Suppressor macrophage treated with lipopolysaccharide for 1 hour (primary cell): ENCODE results near the gene RBM15.

ENCODE experiments used
- DNase-seq, 3 donors: peaks; one replicate each; pipeline ENCODE4 v3.0.0-alpha.2; 2020 to 2022

RBM15 gene, protein sequence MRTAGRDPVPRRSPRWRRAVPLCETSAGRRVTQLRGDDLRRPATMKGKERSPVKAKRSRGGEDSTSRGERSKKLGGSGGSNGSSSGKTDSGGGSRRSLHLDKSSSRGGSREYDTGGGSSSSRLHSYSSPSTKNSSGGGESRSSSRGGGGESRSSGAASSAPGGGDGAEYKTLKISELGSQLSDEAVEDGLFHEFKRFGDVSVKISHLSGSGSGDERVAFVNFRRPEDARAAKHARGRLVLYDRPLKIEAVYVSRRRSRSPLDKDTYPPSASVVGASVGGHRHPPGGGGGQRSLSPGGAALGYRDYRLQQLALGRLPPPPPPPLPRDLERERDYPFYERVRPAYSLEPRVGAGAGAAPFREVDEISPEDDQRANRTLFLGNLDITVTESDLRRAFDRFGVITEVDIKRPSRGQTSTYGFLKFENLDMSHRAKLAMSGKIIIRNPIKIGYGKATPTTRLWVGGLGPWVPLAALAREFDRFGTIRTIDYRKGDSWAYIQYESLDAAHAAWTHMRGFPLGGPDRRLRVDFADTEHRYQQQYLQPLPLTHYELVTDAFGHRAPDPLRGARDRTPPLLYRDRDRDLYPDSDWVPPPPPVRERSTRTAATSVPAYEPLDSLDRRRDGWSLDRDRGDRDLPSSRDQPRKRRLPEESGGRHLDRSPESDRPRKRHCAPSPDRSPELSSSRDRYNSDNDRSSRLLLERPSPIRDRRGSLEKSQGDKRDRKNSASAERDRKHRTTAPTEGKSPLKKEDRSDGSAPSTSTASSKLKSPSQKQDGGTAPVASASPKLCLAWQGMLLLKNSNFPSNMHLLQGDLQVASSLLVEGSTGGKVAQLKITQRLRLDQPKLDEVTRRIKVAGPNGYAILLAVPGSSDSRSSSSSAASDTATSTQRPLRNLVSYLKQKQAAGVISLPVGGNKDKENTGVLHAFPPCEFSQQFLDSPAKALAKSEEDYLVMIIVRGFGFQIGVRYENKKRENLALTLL

DNA sequence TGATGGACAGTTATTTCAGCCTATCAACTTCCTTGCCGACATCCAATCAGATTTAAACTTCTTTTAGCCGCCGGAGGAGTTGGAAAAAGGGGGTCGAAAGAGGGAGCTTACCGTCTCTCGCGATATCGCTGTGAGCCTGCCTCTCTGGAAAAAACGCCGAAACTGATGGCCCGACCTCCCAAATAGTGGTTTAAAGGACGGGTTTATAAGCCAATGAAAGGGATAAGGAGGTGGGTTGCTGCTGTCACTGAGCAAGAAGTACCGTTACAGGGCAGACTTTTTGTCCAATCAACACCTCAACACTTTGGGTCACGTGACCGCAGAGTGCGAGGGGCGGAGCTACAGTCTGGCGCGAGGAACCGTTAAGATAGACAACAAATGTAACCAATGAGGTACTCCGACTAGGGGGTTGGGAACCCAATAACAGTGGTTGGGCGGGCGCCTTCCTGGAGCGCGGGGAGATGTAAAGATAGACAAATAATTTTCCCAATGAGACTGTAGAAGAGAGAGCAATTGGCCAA, at the start of gene RBM15:
Gene RBM15, plus strand, starts transcription at position 492 of the 521 bp plus-strand sequence. Its CDS starts 29 bp downstream, at position 521.
- peak; percentile 99 to 100 (median 100) for DNase-seq

DNA sequence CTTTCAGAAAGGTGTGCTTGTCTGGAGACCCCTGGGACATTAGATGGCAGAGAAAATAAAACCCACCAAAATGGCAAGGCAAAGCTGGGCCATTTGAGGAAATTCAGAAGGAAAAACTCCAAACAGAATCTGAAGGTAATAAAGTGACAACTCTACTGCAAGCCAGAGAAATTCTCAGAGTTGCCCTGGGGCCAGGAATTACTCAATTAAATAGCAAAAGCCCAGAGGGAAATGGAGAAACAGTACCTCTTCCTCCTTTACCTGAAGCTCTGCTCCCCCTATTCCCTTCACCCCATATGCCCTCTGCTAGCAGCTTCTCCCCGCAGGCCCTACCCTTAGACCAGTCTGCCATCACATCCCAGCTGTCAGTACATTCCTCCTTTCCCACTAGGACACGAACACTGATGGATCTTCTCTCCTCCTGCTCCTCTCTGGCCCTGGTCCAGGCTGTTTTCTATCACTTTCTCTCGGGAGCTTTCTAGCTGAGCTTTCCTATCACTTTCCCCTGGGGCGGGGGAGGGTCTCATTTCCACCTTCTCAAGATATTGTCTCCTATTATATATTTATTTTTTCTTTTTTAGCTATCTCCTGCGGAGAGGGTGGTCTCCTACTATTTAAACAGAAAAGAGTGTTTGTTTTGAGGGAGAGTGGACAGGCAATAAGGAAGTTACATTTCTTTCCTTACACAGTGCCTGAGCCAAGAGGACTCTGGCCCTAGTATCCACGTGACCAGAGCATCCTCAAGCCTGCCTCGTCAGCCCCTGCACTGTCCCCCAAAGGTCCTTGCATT, 47.7 kb upstream of the RBM15 start:
- no peak for DNase-seq

- peak; percentile 43 to 55 (median 54) for DNase-seq
Observed at GRCh38 chr1:110292031-110292741, 47.0 kb upstream of the RBM15 start.

- peak in 2 of 3 donors; percentile 26 to 57 for DNase-seq
Observed at GRCh38 chr1:110293601-110294104, 45.5 kb upstream of the RBM15 start.

GRCh38 chr1:110294308-110294707, 44.9 kb upstream of the RBM15 start:
- DNase-seq = no peak

DNA sequence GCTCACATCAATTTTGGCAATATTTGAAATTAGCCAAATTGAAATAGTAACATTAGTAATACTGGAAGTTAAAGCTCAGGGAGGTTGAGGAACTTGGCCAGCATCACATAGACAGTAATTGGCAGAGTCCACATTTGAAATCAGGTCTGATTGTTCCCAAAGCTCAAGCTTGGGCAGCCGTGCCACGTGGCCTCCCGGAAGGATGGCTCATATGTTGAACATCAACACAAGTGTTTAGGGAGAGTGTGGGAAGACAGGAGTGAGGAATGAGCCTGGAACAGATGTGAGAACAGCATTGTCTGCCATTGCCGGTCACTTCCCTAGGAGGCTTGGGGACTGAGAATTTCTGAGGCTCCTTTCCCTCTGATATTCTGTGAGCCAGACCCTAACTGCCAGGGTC, 40.2 kb upstream of the RBM15 start:
- no peak for DNase-seq

DNA sequence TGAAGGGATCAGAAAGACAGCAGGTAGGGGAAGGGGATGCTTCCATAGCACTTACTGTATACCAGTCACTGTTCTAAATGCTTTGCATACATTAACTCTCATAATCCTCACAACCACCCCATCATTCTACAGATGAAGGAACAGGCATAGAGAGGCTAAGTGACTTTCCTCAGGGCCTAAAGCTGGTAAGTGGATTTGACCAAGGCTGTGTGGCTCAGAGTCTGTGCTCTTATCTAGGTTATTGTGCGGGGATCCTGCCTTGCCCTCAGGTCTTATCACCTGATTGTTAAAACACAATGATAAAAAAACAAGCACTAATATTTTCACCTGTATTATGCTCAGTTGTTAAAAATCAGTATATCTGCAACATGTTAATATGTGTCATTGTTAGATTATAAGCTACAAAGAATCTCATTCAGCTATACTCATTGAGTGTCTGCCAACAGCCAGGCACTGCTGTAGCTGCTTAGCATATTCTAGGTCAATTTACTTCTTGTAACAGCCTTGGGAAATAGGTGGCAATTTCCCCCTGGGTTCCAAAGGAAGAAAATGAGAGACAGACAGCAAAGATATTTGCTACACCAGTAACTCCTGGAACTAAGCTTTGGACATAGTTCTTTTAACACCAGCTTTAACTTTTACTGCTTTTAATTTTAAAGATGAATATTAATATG, 38.6 kb upstream of the RBM15 start:
- no peak for DNase-seq

DNA sequence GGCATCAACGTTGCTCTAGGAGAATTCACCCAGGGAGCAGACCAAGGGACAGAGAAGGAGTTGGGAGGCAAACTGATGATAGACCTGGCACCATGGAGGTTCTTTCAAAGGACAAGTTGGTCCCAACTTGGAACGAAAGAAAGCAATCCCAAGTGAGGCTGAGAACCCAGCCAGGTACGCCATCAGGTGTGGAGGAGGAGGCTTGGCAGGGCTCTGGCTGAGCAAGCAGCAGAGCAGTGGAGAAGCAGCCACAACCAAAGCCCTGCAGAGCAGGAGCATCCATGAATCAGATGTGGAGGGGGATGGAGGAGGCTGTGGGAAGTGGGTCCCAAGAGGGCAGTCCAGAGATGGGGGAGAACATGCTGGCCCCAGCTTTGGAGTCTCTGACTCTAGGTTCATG, 36.3 kb upstream of the RBM15 start:
- no peak for DNase-seq

DNA sequence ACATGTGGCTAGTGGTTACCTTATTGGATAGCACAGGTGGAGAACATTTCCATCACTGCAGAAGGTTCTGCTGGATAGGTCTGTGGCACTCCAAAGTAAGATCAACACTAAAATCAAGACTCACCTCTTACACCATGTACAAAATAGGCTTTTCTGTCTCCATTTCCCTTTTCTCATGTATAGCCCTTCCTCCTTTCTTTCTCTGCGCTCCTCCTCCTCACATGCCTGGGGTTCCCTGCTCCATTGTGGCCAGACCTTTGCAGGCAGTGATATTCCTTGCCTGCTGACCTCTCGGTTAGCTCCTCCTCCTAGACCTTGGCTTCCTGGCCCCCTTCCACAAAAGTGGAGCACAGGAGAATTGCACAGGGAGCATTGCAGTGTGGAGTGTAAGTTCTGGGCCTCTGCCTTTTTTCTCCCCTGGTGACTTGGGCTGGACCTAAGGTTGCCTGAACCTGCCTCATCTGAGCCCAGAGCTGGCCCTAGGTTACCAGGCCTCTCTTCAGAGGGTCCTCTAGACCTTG, 33.2 kb upstream of the RBM15 start:
- DNase-seq = peak; percentile 41 to 57 (median 47)

DNA sequence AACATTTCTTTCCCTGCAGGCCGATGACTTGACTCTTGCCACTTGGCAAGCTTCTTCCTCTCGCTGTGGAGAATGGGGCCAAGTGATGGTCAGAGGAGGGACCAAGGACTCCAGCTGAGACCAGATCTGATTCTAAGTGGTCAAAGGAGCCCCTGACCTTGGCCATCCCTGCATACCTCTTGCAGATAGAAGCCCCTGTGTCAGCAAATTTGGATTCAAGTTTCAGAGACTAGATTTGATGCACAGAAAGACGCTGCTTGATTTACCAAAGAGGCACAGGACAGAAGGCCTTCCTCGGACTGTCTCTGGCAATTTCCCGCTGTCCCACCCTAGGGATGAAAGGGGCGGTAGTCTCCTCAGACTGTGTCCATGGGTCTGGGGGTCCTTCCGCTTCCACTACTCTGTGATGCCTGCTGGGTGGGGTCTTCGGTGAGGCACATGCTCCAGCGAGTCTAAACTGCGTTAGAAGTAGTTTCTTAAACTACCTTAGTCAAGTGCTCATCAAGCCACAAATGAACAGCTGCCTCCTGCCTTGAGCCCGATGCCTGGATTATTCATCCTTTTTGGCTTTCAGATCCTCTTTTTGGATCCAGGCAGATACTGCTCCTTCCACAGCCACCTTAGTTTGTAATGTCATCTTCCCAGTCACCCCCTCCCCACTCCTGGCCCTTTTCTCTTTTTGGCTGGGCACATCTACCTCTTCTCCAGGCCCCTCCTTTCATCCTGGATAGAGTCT, 31.8 kb upstream of the RBM15 start:
- peak; percentile 58 to 70 (median 62) for DNase-seq

DNA sequence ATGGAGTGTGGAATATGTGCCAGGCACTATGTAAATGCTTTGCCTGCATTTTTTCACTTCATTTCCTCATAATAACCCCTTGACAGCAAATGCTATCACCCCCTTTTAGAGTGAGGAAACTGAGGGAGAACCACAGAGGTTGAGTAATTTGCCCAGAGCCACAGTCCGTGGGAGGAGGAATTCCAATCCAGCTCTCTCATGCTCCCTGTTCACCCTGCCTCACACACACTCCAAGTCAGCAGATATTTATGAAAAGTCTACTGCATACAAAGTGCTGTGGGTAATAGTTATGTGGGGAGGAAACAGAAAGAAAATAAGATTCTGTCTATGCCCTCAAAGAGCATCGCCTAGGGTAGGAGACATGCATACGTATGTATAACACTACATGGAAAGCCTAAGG, 30.9 kb upstream of the RBM15 start:
- peak; percentile 69 to 78 (median 76) for DNase-seq

GRCh38 chr1:110309139-110309538, 30.0 kb upstream of the RBM15 start:
- peak; percentile 66 to 74 (median 69) for DNase-seq

DNA sequence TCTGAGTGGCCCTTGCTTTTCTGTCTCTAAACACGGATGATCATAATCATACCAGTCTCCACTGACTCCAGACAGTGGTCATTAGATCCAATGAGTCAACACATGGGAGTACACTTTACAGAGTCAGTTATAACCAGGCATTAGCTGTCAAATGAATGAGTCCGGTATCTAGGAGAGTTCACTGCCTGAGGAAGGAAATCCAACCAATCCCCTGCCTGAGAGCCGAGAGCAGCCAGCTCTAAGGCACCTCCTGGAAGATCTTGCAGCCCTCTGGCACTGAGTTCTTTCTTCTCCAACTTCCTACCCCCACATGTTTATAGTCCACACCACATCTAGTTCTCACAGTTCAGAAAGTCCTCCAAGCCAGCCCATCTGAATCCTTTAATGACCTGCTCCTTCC, 29.4 kb upstream of the RBM15 start:
- peak in 2 of 3 donors; percentile 31 to 40 for DNase-seq

- DNase-seq = no peak
Observed at GRCh38 chr1:110310300-110310699, 28.9 kb upstream of the RBM15 start.

GRCh38 chr1:110312188-110313121, 26.7 kb upstream of the RBM15 start:
- peak; percentile 82 to 90 (median 89) for DNase-seq

DNA sequence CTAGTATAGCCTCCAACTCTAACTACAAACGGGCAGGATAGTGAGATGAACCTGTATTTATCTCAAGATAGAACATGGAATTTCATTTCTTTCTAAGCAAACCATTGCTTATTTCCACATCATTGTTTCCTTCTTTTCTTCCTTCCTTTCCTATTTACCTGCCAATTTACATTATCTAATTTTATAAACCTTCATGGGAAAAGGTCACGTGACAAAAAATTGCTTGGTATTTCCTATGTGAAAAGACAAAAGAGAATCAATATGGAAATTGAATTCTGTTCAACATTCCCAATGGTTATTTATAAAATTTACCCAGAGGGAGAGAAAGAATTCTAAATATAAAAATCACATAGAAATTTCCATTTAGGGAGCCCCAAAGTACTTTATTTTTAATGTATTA, 22.4 kb upstream of the RBM15 start:
- DNase-seq = no peak

GRCh38 chr1:110318046-110318445, 21.1 kb upstream of the RBM15 start:
- no peak for DNase-seq

- no peak for DNase-seq
Observed at GRCh38 chr1:110319332-110320167, 19.6 kb upstream of the RBM15 start.
